GM10248 (cell line): ENCODE measurements around the gene BAHCC1.

Experiments used
- CTCF ChIA-PET: fragments of 300-600 bp; sonication (Branson Sonifier 250); formaldehyde crosslinking; extraction: SDS; loops from one replicate; lab custom pipeline; 2021; ENCODE audit warnings: antibody characterized with exemption; lab: Yijun Ruan, JAX
- POLR2A ChIA-PET: fragments of 350-650 bp; sonication (Branson Sonifier 250); formaldehyde crosslinking; extraction: SDS; loops from one replicate; lab custom pipeline; 2020; ENCODE audit warnings: antibody characterized with exemption; lab: Yijun Ruan, JAX
- DNase-seq: peaks from one replicate; pipeline ENCODE4 v3.0.0; 2012; ENCODE audit errors: extremely low spot score
- TF ChIP-seq, protein P1 (sequence below): IDR thresholded peaks from 2 replicates; pipeline ENCODE4 v1.5.1; 2012; ENCODE audit warnings: mild to moderate bottlenecking, low read depth; ENCODE audit errors: extremely low read depth, missing control alignments, control extremely low read depth

BAHCC1 gene

DNA sequence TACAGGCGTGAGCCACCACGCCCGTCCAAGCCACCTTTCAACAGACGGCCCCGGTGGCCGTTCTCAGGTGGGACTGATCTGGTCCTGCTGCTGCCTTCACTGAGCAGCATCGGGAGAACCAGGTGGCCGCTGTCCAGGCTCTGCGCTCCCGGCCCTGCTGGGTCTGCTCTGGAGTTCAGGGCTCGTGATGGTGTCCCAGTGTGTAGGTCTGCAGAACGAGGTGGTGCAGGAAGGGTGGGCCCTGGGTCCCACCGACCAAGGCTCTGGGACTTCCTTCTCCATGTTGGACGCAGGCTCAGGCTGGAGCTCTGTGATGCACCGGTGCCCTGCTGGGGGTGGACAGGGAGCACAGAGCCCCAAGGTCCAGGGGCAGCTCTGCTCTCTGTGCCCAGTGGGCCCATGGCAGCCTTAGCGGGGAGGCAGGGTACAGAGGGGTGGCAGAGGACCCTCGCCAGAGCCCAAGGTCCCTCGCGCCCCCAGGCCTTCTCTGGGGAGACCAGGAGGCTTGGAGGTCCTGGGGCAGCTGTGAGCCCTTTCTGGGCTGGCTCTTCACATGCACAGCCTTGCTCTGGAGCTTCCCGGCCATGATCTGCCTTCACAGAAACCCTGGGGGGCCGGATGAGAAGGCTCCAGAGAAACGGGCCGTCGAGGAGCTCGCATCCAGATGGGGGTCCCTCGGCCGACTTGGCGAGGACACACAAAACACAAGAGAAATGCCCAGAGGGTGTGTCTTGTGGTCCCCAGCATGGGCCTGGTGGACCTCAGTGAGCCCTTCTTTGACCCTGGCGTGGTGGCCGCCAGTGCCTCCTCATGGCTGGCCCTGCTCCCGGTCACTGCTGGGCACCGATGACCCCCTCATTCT, 26.9 kb upstream of the BAHCC1 start:
- DNase-seq: no peak
- CTCF ChIA-PET: no interaction called here
- TF ChIP-seq, protein P1, sequence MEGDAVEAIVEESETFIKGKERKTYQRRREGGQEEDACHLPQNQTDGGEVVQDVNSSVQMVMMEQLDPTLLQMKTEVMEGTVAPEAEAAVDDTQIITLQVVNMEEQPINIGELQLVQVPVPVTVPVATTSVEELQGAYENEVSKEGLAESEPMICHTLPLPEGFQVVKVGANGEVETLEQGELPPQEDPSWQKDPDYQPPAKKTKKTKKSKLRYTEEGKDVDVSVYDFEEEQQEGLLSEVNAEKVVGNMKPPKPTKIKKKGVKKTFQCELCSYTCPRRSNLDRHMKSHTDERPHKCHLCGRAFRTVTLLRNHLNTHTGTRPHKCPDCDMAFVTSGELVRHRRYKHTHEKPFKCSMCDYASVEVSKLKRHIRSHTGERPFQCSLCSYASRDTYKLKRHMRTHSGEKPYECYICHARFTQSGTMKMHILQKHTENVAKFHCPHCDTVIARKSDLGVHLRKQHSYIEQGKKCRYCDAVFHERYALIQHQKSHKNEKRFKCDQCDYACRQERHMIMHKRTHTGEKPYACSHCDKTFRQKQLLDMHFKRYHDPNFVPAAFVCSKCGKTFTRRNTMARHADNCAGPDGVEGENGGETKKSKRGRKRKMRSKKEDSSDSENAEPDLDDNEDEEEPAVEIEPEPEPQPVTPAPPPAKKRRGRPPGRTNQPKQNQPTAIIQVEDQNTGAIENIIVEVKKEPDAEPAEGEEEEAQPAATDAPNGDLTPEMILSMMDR: no peak
- POLR2A ChIA-PET: no interaction called here

DNA sequence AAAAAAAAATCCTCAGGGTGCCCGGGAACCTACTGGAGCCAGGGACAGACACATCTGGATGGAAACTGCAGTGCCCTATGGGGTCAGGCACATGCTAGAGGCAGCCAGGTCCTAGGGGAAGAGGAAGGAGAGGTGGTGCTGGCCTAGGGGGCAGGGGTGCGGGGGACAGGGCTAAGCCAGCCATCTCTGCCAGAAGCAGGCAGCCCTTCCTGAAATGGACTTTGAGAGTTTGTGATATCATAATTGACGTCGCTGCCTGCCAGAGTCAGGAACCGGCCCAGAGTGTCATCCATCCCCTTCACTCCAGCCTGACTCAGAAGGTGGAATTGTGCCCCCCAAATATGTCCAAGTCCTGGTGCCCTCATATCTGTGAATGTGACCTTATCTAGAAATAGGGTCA, 25.0 kb upstream of the BAHCC1 start:
- DNase-seq: no peak
- ChIA-PET POLR2A (no interaction called here), CTCF (no interaction called here)
- TF ChIP-seq, protein P1: no peak

DNA sequence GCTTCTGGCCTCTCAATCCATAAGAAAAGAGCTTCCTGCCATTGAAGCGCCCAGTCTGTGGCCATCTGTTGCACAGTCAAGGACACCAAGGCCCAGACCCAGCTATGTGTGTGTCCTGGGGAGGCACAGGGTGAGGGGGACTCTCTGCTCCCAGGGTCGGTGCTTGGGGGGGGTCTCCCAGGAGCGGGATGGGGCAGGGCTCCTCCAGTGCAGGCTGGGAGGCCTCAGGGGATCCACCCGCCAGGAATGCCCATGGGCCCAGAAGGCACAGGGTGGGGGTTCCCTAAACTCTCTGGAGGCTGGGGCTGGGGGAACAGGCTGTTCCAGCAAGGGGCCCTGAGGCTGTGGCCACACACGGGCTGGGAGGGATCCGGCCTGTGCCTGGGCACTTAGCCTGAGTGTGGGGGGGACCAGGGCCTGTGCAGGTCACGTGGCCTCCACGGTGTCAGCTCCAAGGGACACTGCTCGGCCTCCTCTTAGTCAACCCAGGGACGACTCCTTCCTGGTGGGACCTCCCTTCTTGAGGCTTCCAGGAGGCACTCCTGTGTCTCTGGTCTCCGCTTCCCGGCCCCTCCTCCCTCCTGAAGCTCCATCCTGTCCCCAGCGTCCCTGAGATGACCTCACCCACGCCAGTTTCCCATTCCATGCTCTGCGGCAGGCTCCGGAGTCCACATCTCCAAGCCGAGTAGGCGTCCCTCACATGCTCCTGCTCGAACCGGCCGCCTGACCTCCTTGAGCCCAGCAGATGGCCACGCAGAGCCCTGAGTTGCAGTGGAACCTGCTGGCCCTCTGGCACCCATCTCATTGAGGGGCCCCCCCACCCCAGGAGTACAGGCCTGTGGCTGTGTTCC, 23.1 kb upstream of the BAHCC1 start:
- CTCF ChIA-PET: interaction anchor here (1.0 to 1.2 kb wide), 3 partner anchors 9 to 112 kb away, joined by 4 to 6 read pairs (median 4); no protein-coding TSS in a partner anchor
- POLR2A ChIA-PET: no interaction called here
- DNase-seq: no peak
- TF ChIP-seq, protein P1: peak; percentile 7

DNA sequence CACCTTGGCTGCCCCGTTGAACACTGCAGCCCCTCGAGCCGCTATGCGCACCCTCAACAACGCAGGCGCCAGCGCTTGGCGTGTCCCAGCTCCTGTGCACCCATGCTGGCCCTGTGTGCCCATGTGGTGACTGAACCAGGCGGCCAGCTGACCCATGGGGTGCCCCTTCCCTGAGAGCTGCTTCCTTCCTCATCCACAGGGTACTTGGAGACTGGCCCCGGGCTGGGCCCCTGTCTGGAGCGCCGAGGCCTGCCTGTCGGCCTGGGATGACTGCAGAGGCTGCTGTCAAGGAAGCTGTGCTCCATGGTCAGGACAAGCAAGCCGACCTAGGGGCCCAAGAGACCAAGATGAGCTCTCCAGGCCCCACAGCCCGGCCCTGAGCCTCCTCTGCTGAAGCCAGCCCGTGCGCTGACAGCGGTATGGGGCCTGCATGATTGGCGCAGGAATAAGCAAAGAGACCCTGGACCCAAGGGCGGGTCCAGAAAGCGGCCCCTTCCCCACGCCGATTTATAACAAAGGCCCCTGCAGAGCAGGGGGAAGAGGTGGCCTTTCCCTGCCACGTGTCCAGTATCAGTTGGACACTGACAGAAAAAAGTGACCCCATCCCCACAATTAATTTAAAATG, 21.6 kb upstream of the BAHCC1 start:
- ChIA-PET POLR2A (no interaction called here), CTCF (no interaction called here)
- DNase-seq: no peak
- TF ChIP-seq, protein P1: no peak

DNA sequence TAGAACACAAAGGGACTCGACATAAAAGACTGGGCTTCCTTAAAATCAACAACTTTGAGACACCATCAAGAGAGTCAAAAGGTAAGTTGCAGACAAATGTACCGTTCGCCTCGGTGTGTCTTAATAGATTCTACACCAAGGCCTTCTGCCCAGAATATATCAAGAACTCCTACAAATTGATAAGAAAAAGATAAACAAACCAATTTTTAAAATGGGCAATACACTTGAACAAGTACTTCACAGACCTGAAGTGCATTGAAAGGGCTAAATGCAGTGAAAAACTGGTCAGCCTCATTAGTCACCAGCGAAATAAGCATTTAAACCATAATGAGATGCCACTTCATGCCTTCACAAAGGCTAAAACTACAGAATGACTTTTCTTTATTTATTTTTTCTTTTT, 20.4 kb upstream of the BAHCC1 start:
- TF ChIP-seq, protein P1: no peak
- ChIA-PET CTCF (no interaction called here), POLR2A (no interaction called here)
- DNase-seq: no peak
